ENCODE results near the gene SPTBN1.
A peak's percentile ranks its signal among the peaks of the same experiment; 100 is the strongest.

Gene SPTBN1

DNA sequence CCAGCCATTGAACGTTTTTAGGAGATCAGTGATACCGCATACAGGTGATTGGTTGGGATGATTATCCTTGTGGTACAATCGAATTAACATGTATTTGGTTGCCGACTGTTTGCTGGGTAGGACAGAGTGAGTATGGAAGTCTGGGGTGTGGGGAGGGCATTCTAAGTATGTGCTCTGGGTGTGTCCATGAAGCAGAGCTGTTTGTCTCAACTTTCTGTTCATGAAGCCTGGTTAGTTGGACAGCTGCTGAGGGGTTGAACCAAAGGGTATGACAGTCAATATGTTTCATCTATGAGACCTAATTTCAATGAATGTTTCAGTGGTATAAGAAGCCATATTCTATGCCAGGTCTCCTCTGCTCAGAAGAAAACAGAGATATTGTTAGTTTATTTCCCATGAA is 21.9 kb upstream of the SPTBN1 start:
- DNase-seq (ENCODE audit: low spot score) = no peak

DNA sequence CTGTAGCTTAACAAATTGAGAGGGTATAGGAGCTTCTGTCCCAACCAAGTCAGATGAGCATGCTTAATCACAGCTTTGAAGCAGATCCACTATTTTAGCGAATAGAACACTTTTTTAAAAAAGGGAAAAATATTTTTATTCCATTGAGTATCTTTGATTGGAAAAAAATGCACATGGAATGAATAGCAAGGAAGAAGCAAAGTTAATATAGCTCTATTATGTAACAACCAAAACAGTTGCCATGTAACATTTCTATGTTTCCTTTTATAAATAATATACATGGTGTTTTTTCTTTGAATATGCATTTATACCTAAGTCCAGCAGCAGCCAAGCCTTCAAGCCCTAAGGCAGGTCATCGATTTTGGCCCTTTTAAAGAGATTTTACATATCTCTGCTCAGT is 21.4 kb upstream of the SPTBN1 start:
- DNase-seq (ENCODE audit: low spot score) = no peak

DNA sequence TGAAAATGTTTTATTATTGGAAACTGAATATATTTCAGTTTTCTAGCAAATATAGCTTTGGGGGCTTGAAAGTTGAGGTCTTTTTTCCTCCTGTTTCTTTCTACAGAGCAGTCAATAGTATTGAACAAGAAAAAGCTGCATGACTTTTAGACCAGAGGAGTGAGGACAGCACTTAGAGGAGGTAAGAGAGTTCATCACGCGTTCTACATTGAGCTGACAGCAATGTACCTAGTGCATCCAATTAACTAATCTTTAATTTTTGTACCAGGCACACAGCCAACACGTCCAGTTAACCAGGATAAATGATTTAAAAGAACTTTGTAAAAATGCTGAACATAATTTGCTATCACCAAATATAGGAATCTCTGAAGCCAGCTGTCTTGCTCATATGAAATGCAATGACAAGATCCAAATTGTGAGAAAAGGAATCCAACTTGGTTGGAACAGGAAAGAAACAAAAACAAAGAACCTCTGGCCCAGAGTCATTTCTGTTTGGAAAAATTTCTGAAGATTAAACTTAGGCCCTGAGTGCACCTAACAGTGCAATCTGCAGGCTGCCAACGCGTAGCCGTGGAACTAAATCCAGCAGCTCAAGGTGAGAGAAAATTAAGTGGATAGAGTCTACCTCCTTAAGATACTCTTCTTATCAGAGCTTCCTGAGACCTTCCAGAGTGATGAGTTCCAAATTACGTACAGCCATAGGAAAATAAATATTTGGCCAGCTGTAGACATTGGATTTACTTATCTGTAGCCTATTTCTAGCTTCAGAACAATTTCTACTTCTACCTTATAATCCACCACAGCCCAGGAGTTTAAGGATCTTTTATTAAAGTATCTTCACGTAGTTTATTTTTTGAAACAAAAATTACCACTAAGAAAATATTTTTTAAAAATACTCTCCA is 20.6 kb upstream of the SPTBN1 start:
- DNase-seq (ENCODE audit: low spot score) = no peak

DNA sequence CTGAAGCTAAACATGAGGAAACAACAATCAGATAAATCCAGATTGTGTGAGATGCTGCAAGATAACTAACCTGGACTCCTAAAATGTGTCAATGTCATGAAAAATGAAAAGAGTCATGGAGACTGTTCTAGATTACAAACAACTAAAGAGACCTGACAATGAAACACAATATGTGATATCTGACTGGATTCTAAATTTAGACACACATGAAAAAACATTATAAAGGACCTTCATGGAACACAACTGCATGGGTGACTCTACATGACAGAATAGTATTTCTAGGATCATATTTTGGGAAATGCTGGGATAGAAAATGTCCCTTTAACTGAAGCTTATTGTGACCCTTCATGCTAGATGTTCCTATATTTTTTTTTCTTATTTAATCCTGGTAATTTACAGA is 18.5 kb upstream of the SPTBN1 start:
- DNase-seq (ENCODE audit: low spot score) = no peak

DNA sequence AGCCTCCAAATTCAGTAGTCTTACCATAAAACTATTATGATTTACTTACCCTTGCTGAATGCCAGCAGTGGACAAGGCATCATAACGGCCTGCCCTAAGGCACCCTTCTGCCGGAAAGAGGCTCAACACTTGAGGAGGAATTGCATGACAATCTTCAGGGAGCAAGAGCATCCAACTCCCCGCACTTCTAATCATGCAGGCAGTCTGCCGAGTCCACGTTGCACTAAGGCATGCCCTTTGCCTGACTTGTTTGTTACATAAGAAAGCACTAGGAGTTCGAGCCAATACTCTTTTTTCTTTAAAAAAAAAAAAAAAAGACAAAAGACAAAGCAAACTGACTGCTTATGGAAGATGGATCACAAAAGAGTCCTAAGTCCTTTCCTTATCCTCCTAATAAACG is 17.9 kb upstream of the SPTBN1 start:
- DNase-seq (ENCODE audit: low spot score) = peak; percentile 55

DNA sequence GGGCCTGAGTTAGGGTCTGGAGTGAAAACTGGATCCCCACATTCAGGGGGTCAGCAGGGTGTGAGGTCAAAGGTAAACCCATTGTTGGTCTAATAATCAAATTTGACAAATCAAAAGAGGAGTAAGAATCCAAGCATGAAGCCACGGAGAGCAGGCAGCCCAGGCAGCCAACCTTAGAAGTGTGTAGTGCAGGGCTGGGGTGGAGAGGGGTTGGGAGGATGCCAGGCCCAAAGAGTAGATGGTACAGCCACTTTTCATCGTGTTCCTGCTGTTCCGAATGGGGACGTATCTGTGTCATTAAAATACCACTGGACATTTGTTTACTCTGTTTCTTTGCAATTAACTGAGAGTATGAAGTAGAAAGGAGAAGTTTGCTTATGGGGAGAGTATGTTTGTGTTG is 16.5 kb upstream of the SPTBN1 start:
- no peak for DNase-seq (ENCODE audit: low spot score)

DNA sequence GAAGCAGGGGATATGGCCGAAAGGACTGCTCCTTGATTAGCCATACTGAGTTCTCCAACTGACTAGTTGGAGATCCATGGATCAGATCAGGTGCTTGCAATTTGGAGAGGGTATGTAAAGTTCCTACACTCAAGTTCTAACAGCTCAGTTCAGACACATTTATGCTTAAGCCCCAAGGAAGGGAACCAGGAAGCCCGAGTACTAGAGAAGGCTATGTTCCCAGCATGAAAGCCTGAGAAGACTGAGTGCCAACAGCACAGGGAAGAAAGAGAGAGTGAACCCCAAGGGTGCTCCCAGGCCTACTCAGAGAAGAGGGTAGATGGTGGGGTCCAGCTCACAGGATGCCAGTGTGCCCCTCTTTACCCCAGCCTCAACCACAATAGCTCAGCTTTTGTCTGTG is 16.1 kb upstream of the SPTBN1 start:
- no peak for DNase-seq (ENCODE audit: low spot score)

DNA sequence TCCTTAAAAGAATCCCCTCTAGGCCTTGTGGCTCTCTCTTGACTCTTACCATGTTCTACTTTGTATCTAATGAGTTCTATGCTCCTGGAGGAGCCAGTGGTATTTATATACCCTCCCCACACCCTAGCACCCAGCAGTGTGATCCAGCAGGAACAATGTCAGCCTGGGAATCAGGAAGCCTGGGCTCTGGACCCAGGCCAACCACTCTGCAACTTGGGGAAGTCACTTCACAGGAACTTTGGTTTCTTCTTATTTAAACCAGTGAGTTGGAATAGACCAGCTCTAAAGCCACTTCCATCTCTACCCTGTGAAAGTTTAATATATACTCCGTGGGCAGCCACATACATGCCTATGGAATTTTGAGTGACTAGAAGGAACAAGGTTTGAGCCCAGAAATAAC is 11.6 kb upstream of the SPTBN1 start:
- no peak for DNase-seq (ENCODE audit: low spot score)

DNA sequence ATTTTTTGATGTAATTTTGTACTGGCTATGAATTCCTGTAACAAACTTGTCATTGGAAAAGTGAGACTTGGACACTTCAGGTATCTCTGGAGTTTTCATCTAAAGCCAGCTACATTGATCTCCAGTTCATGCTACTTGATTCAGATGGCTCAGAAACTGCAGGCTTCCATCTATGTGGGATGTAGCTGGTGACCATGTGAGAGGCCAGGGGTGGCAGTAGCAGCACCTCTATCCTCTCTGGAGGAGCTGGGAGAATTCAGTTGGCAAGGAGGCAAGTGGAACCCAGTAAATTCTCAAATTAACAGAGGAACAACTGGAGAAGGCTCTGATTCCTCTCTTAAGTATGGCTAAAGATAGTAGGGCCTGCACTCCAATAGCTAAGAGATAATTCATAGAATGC is 10.0 kb upstream of the SPTBN1 start:
- DNase-seq (ENCODE audit: low spot score) = no peak

DNA sequence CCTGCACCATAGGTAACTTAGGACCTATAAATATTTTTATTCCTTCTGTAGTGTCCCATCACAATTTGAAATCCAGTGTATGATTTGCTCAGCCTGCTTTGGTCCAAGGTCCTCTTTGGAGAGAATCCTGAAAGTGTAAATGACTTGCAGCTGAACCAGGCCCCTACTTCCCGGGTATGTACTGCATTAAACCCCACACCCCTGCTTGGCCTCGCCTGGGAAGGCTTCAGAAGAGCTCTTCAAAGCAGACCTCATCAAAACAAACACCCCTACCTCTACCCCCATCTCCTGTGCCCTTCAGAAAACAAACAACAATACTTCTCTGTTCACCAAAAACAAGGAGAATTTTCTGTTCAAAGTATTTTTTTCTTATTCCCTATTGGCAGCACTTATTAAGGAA is 9.5 kb upstream of the SPTBN1 start:
- no peak for DNase-seq (ENCODE audit: low spot score)

DNA sequence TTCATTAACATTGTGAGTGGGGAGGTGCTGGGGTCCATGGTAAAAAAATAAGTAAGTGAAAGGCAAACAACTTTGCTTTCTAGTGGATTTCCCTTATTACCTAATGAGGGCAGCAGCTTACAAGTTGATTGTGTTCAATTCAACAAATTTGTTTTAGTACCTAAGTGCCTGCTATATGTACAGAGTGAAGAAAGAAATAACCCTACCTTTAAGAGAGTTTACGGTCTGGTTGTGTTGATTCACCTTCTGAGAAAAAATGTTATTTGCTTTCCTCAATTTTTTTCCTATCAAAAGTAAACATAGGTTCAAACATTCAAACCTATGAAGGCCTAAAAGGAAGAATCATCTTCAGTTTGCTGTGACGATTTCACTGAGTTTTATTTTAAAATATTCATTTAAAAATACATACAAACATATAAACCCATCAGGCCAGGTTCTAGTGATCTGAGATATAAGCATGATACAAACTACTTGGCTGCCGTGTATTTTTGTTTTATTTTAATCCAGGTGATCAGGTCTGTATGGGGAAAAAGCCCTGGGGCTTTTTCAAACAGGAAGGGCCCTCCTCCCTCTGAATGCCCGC is 1.5 kb upstream of the SPTBN1 start:
- no peak for DNase-seq (ENCODE audit: low spot score)

DNA sequence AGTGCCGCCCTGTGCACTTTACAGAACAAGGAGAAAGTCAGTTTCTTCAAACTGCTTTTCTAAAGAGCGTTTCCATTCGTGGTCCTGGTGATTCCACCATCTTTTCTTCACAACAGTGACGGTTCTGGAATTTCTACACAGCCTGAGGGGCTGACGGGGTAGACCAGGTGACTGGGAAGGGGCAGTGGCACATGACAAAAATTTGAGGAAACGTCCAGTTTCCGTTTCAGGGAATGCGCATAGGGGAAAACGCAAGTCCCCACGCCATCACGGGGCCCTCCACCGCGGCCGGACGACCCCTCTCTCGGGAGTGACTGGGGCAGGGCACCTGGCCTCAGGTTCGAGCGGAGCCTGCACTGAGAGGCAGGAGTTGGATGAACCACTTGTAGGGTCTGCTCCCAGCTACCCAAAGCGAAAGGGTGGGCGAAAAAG is 980 bp upstream of the SPTBN1 start:
- DNase-seq (ENCODE audit: low spot score) = no peak

DNA sequence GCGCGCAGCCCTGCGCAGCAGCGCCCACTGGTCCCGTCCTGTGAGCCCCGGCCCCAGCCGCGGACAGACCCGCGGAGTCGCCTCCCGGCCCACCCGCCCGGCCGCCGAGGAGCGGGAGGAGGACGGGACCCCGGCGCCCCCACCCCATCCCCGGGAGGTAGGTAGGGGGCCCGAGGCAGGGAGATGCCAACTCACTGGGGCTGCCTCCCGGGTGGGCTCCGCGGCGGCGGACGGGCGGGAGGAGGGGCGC is 160 bp downstream of the SPTBN1 start:
- DNase-seq (ENCODE audit: low spot score) = no peak

DNA sequence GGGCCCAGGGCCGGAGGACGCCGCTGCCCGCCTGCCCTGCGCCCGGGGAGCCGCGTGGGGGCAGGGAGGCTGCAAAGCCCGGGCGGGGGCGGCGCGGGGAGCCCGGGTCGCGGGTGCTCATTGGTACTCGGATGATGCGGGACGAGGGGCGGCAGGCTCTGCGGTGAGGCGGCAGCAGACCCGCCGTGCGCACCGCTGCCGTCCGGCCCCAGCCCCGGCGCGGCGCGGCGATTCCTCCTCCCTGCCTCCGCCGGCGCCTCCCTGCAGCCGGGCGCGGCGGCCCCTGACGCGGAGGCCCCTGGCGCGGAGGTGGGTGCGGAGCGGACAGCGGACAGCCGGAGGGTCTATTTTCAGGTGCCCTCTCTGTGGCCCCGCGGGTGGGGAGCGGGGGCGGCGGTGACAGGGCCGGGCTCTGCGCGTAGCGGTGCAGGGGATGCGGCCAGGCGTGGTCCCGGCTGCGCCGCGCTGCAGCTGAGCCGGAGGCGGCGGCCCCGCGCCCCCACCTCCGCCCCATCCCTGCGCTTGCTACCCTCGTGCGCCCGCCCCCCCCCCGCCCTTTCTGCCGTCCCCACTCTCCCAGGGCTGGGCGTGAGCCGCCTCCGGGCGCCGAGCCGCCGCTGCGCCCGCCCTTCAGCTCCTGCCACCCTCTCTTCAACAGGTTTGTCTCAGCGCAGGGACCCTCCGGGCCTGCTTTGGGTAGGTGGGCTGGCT is 640 bp downstream of the SPTBN1 start:
- peak; percentile 52 for DNase-seq (ENCODE audit: low spot score)

DNA sequence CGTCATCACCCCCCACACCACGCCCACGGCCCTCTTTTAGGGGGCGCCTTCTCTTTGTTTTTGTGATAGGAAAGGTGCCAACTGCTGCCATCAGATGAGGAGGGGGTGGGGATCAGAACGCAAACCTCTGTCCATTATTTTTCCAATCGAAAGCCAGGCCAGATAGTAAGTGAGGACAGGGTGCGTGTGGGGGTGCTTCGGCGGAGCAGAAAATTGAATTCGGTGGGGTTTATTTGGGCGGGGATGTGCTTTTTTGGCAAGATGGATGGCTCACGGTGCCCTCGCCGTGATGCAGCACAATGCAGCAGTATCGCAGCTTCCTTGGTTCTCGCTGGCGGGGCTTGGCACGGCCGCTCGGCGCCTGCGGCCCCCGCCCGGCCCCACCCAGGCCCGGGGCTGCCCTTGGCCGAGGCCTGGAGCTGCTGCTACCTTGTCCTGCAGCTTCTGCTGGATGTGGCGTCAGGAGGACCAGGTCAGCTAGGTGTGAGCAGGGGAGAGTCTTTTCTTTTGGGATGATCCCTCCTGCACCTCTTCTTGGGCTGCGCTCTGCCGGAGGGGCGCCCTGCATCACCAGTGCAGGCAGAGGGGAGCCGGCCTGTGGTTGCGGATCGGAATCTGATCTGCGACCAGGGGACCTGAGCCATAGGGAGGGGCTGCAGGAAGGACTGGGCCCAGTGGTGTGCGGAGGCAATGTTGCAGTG is 1.3 kb downstream of the SPTBN1 start:
- no peak for DNase-seq (ENCODE audit: low spot score)

DNA sequence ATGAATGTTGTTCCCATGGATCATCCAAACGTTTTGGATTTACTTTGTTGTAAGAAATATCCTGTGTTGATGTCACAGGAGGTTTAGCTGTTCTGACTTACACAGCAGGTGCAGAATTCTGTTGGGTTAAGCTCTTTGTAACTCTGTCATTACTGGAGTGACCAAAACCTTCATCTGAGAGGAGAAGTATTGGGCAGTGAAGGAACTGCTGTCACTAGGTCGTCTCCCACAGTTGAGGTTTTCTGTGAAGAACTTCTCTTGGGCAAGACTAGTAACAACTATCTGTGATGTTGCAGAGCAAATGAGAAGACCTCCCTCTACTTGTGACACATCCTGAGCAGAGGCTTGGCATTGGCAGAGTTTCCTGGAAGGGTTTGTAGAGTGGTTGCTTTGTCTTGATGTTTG is 2.9 kb downstream of the SPTBN1 start:
- peak; percentile 68 for DNase-seq (ENCODE audit: low spot score)

DNA sequence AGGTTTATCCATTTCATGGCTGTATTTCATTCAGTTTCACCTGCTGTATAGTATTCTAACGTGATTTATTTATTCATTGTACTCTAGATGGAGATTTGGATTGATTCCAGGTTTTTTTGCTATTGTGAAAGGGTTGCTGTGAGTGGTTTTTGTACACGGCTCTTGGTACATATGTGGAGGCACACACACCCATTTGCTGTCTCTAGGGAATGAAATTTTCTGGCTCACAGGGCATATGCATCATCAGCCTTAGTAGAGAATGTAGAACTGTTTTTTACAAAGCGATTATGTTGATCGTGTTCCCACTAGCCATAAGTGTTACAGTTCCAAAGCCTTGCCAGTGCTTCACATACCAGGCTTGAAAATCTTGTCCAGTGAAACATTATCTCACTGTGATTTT is 5.1 kb downstream of the SPTBN1 start:
- DNase-seq (ENCODE audit: low spot score) = peak; percentile 17

DNA sequence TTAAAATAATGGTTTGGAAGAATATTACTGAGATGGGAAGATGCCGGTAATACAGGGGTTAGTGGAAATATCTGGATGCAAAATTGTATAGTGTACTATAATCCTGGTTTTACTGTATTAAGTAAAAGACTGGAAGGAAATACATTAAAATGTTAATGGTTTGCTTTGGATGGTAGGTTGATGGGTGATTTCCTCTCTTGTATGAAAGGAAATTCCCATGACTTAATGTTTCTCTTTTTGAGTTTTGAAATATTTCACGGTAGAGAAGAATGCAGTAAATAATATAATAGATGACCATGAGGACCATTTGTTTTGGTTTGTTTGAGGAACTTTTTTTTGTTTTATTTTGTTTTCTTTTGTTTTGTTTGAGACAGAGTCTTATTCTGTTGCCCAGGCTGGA is 8.2 kb downstream of the SPTBN1 start:
- DNase-seq (ENCODE audit: low spot score) = no peak

DNA sequence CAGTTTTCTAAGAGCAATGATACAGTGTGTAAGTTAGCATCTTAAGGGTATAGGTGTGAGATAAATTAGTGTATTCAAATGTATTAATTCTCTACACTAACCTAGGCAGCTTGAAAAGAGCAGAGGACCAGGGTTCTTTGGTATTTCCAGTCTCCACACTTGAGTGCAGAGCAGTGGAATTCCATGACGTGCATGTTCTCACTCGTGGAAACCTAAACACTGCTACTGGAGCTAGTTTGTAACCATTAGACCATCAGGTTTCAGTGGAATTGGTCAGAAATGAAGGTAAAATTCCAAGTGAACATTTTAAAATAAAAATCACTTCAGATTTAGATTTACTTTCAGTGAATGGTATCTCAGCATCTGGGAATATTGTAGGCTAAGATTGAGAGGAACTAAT is 9.0 kb downstream of the SPTBN1 start:
- no peak for DNase-seq (ENCODE audit: low spot score)

DNA sequence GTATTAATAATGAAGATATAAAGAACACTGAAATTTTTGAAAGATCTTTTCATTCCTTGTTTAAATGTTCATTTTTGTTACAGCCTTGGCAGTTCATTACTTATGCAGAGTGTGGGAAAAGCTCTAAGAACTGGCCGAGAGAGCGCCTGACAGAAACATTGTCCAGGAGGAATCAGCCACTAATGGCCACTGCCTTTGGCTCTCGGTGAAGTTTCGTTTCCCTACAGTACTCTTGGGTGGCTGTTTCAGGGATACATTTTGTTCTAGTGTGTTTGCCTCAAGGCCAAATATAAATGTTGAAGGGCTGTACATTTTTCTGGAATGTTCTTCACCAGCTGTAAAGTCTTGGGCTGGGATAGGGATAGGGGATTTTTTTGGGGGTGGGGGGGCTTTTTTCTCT is 10.7 kb downstream of the SPTBN1 start:
- no peak for DNase-seq (ENCODE audit: low spot score)

DNA sequence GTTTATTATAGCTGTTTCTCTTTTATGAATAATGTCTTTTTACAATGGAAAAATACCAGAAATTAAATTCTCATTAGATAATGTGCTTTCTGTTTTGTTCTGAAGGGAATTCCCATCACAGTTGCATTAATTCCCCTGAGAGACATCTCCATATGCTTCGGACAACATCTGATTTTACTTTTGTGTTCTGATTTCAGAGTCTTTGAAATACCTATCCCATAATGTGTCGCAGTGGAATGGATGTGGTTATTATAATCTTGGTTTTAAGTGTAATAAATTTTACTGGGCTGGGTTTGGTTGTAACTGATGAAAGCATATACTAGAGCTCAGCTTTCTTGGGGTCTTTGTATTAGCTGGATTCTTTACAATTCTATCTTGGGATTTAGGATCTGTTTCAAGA is 12.5 kb downstream of the SPTBN1 start:
- DNase-seq (ENCODE audit: low spot score) = peak; percentile 58

DNA sequence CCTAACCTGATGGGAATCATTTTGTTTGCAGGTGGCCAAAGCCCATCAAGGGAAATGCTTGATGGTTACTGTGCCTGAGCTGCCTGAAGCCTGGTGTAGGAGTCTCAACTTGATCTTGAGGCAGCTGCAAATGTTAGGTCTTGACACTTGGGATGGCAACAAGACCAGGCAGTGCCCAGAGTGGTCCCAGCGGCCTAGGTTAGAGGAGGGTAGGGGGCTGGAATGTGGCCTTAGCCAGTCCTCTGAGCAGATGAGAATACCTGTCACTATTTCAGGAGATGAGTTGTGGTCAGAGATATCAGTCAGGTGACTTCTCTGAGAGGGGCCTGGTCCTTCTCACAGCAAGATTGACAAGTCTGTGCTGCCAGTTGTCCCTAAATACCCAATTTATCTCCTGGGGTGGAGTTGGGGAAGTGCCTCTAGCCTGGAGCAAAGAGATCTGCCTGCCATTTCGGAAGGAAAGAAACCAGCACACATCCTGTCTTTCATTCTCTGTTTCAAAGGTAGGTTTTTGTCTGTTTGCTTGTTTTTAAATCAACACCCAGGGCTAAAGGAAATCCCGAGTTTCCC is 13.4 kb downstream of the SPTBN1 start:
- no peak for DNase-seq (ENCODE audit: low spot score)

All from AG08395 (cell line).